GM12878 (cell line): ENCODE results near the gene ATP6V0A4. TPM values are rescaled to one million over a fixed set of nuclear protein-coding genes. Genes with fewer than 3 reads are reported as not detected.

ENCODE experiments used
- ATAC-seq: fragments of 200-7000 bp; cut with Tn5 transposase; 3 replicates; pipeline ENCODE4 v1.9.1; 2020; ENCODE audit warnings: mild to moderate bottlenecking, moderate library complexity
- BruUV-seq: library from RNA; stranded (reverse); fragments of 400-500 nt; replicated peaks from 2 replicates; lab custom pipeline; 2021; lab: Mats Ljungman, UMichigan
- CTCF ChIA-PET: fragments of 300-600 bp; sonication (Branson Sonifier 250); formaldehyde crosslinking; extraction: SDS; loops from one replicate; lab custom pipeline; 2021; ENCODE audit warnings: inconsistent platforms; lab: Yijun Ruan, JAX
- POLR2A ChIA-PET: fragments of 350-600 bp; formaldehyde crosslinking; extraction: SDS; loops from one replicate; lab custom pipeline; 2021; ENCODE audit warnings: inconsistent platforms; lab: Charles Lee
- RAD21 ChIA-PET: fragments of 300-600 bp; sonication (Branson Sonifier 250); formaldehyde crosslinking; loops from one replicate; lab custom pipeline; 2023; ENCODE audit warnings: antibody characterized with exemption; ENCODE audit not compliant: unreplicated experiment; lab: Charles Lee
- SMC1A ChIA-PET: fragments of 300-600 bp; sonication (Branson Sonifier 250); formaldehyde crosslinking; loops from one replicate; lab custom pipeline; 2023; ENCODE audit not compliant: unreplicated experiment, uncharacterized antibody; lab: Charles Lee
- DNase-seq: peaks from one replicate; pipeline ENCODE4 v3.0.0-alpha.2; 2011; ENCODE audit warnings: low read depth, low spot score
- FAIRE-seq: peaks from 3 replicates; lab custom pipeline; 2011; peaks lifted over from hg19 to GRCh38; lab: Jason Lieb, UNC
- H2AFZ ChIP-seq: 2 replicates; pipeline ENCODE4 v1.6.0; 2011; ENCODE audit warnings: low read depth, low read length, control low read depth; ENCODE audit not compliant: control insufficient read depth
- H3K27ac ChIP-seq: 2 replicates; pipeline ENCODE4 v1.5.1; 2011; ENCODE audit warnings: control low read depth; ENCODE audit not compliant: control insufficient read depth, insufficient read depth
- H3K27me3 ChIP-seq, 2 experiments: replicated peaks in 1 of 2; 2 replicates each; pipeline versions ENCODE4 v1.6.0 to v1.6.1; 2011; ENCODE audit warnings: low read length in 1 of 2; ENCODE audit not compliant: control insufficient read depth in 2 of 2, insufficient read depth in 2 of 2
- H3K36me3 ChIP-seq, 2 experiments: 2 replicates each; pipeline ENCODE4 v1.5.1; 2011; ENCODE audit warnings: low read length in 1 of 2; ENCODE audit not compliant: control insufficient read depth in 2 of 2, insufficient read depth in 2 of 2
- H3K4me1 ChIP-seq: 2 replicates; pipeline ENCODE4 v1.6.1; 2011; ENCODE audit warnings: mild to moderate bottlenecking, low read length, moderate library complexity, mixed read lengths; ENCODE audit not compliant: control insufficient read depth, insufficient read depth
- H3K4me2 ChIP-seq: 2 replicates; pipeline ENCODE4 v1.6.0; 2011; ENCODE audit warnings: control low read depth; ENCODE audit not compliant: control insufficient read depth, insufficient read depth
- H3K4me3 ChIP-seq: fragments of 200-600 bp; sonication (generic); 2 replicates; pipeline ENCODE4 v1.5.1; 2016
- H3K79me2 ChIP-seq: 2 replicates; pipeline ENCODE4 v1.6.0; 2011; ENCODE audit warnings: low read length; ENCODE audit not compliant: control insufficient read depth, insufficient read depth
- H3K9ac ChIP-seq: 2 replicates; pipeline ENCODE4 v1.8.0; 2011; ENCODE audit warnings: low read length, control low read depth, mixed read lengths; ENCODE audit not compliant: control insufficient read depth, insufficient read depth
- H3K9me3 ChIP-seq: replicated peaks from 3 replicates; pipeline ENCODE4 v1.5.1; 2011; ENCODE audit warnings: mild to moderate bottlenecking, low read length; ENCODE audit not compliant: control insufficient read depth, insufficient read depth
- H4K20me1 ChIP-seq: 2 replicates; pipeline ENCODE4 v1.6.0; 2011; ENCODE audit not compliant: control insufficient read depth, insufficient read depth
- MYC ChIP-seq: IDR thresholded peaks from 2 replicates; pipeline ENCODE4 v1.6.1; 2011; ENCODE audit warnings: mild to moderate bottlenecking, low read length, moderate library complexity, inconsistent platforms; ENCODE audit not compliant: insufficient read depth, insufficient replicate concordance, insufficient read length, severe bottlenecking
- POLR2AphosphoS5 ChIP-seq: IDR thresholded peaks from 2 replicates; pipeline ENCODE4 v1.6.1; 2011; ENCODE audit warnings: mild to moderate bottlenecking, low read length, inconsistent platforms
- RUNX3 ChIP-seq: IDR thresholded peaks from 2 replicates; pipeline ENCODE4 v1.6.1; 2012; ENCODE audit warnings: low read length, inconsistent platforms
- SMAD1 ChIP-seq: fragments of 450-650 bp; IDR thresholded peaks from 2 replicates; pipeline ENCODE4 v1.6.1; 2018; ENCODE audit warnings: mild to moderate bottlenecking, low read depth; ENCODE audit not compliant: partially characterized antibody
- ZNF217 ChIP-seq: fragments of 450-650 bp; IDR thresholded peaks from 2 replicates; pipeline ENCODE4 v1.6.1; 2017; ENCODE audit warnings: antibody characterized with exemption, mild to moderate bottlenecking
- WGBS: methylation state at CpG from one replicate; pipeline ENCODE4 v1.1.6; 2016; ENCODE audit warnings: low lambda C conversion rate; ENCODE audit not compliant: insufficient replicate concordance, insufficient coverage; ENCODE audit errors: missing lambda C conversion rate; 5-methylcytosine and 5-hydroxymethylcytosine counted together
- in situ Hi-C: fragments of 300-500 bp; cut with MboI; formaldehyde crosslinking; loops from 9 replicates; pipeline ENCODE4 v1.14.3; 2018; ENCODE audit warnings: mixed read lengths
- intact Hi-C: fragments of 100-400 bp; cut with micrococcal nuclease; formaldehyde crosslinking; loops from one replicate; pipeline ENCODE4 v1.14.2; 2022; ENCODE audit not compliant: unreplicated experiment
- polyA plus RNA-seq, 11 experiments: library from polyadenylated mRNA; depleted of rRNA in 4 of 11; unstranded in 6 of 11; stranded (reverse) in 5 of 11; fragments of >200 nt; fragmentation: Nextera tagmentation in 4 of 11; fragmentation: Illumina TruSeq in 1 of 11; extraction: Ambion mirVana in 4 of 11; extraction: Trizol in 1 of 11; gene quantifications; 1 replicate in 1 of 11; 2 replicates in 10 of 11; pipeline versions ENCODE4 v1.2.1 to v1.2.3, GENCODE V29; 2011 to 2016; ENCODE audit warnings: inconsistent platforms in 2 of 11, missing spikeins in 2 of 11, low read depth in 1 of 11
- total RNA-seq, 4 experiments: library from RNA; depleted of rRNA in 3 of 4; stranded (reverse); fragments of >200 nt in 3 of 4; fragmentation: Illumina TruSeq in 1 of 4; extraction: Trizol in 1 of 4; gene quantifications; 2 replicates each; pipeline versions ENCODE4 v1.2.1 to v1.2.3, GENCODE V29; 2013 to 2021
- TF ChIP-seq, protein P1 (sequence below): fragments of 150-350 bp; IDR thresholded peaks from 2 replicates; pipeline ENCODE4 v1.6.1; 2014; ENCODE audit warnings: mild to moderate bottlenecking, low read depth, low read length

Gene ATP6V0A4
- total and polyA plus RNA-seq, 10 of the 15 experiments (the other 5 are each of a cell fraction or from before 2014, with no cell fraction given) = not detected

DNA sequence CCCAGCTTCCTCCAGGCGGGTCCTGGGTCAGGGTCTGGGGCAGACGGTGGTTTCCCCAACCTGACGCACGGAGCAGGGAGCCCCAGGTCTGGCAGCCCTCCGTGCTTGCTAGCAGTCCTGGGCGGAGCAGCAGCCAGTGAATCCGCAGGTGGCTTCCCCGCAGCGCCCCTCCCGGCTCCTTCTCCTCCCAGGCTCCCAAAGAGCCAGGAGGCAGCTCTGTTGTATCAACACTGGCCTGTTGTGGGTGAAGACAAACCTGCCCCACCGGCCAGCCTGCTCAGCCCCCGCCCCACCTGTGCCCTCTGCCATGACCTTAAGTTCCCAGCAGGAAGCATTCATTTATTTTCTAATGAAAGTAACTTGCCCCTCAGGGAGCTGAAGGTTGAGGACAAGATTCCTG is 24.2 kb downstream of the ATP6V0A4 start (continued):
- TF ChIP-seq, protein P1, sequence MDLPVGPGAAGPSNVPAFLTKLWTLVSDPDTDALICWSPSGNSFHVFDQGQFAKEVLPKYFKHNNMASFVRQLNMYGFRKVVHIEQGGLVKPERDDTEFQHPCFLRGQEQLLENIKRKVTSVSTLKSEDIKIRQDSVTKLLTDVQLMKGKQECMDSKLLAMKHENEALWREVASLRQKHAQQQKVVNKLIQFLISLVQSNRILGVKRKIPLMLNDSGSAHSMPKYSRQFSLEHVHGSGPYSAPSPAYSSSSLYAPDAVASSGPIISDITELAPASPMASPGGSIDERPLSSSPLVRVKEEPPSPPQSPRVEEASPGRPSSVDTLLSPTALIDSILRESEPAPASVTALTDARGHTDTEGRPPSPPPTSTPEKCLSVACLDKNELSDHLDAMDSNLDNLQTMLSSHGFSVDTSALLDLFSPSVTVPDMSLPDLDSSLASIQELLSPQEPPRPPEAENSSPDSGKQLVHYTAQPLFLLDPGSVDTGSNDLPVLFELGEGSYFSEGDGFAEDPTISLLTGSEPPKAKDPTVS = no peak
- TF ChIP-seq ZNF217 = no peak

DNA sequence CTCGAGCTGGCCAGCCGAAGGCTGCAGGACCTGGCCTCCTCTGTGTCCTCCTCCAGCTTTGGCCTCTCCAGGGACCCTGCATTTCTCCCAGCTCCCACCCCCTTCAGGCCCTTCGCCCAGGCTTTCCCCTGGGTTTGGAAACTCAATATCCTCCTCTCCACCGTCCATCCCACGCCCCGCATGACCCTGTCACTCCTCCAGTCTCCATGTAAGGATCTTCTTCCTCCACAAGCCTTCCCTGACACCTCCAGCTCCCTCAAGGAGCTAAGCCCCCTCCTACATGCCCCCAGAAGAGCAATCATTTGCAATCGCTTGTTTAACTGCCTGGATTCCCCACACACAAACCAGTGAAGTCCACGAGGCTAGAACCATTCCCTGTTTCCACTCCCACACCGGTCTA is 24.8 kb downstream of the ATP6V0A4 start:
- no peak for ATAC-seq
- Histone ChIP-seq H4K20me1 (no peaks in the 10 kb centered on the region), H3K4me1 (no peaks in the 10 kb centered on the region), H3K36me3 (no peaks in the 10 kb centered on the region), H3K79me2 (no peaks in the 10 kb centered on the region), H3K9me3 (no peaks in the 10 kb centered on the region), H3K4me3 (no peak overlapping the region), H3K4me2 (no peak overlapping the region), H3K27me3 (no peaks in the 10 kb centered on the region; a peak in 1 of 4 replicates), H3K9ac (no peak overlapping the region), H2AFZ (no peak overlapping the region), H3K27ac (no peak overlapping the region)
- ChIA-PET SMC1A (no interaction called here), RAD21 (no interaction called here), CTCF (no interaction called here), POLR2A (no interaction called here)
- 19% methylated on average over 9 of the region's 9 CpGs for WGBS
- intact Hi-C loops (no loop called here), in situ Hi-C loops (no loop called here)
- no peak for DNase-seq
- no TSS peak for BruUV-seq
- TF ChIP-seq SMAD1 (no peak), MYC (no peak), RUNX3 (no peak), POLR2AphosphoS5 (no peak)
- FAIRE-seq = no peak
